ENCODE measurements around the gene LPAR6. TPM values are rescaled to one million over a fixed set of nuclear protein-coding genes. Genes with fewer than 3 reads are reported as not detected.
"Not testable (repeated sequence)": the region's sequence is repeated elsewhere in the genome, so short reads cannot be mapped to it uniquely, and the experiment has no call there.

Gene LPAR6
- total RNA-seq, 4 donors from 2014 or later: 2.2 to 34.6 (median 15.9) TPM

- Histone ChIP-seq H3K9me3 (no peaks in the 10 kb centered on the region), H3K27ac (no peak overlapping the region), H3K4me1 (peaks cover 0 to 17% (median 2%) of the 10 kb centered on the region in 4 donors), H3K4me3 (no peak overlapping the region), H3K27me3 (no peaks in the 10 kb centered on the region), H3K36me3 (no peaks in the 10 kb centered on the region)
- in situ Hi-C loops (cut with MboI; ENCODE audit: low pct_ligation_motif_present in 1 of 4, low pct_unique_long_range_greater_than_20kb in 1 of 4, low sequenced_read_pairs in 3 of 4) (no loop called here), intact Hi-C loops (cut with DNase I; ENCODE audit: low total_unique reads) (no loop called here)
- TF ChIP-seq CTCF (IDR thresholded peaks at IDR 0.05) (no peak), EP300 (IDR thresholded peaks at IDR 0.05; ENCODE audit: low read depth) (no peak), POLR2A (IDR thresholded peaks at IDR 0.05) (no peak), POLR2AphosphoS5 (IDR thresholded peaks at IDR 0.05) (no peak)
- DNase-seq: no peak
- WGBS, 2 donors (ENCODE audit: low coverage in 1 of 2): 90% methylated on average over 2 to 3 of the region's 3 CpGs
Measured at GRCh38 chr13:48429036-48429435, 16.1 kb upstream of the LPAR6 start.

- H3K4me3 ChIP-seq, H3K27ac ChIP-seq, DNase-seq: not testable (repeated sequence)
Measured at GRCh38 chr13:48426755-48427298, 13.9 kb upstream of the LPAR6 start.

GRCh38 chr13:48426052-48426451 is 13.1 kb upstream of the LPAR6 start:
- intact Hi-C loops (cut with DNase I; ENCODE audit: low total_unique reads) (no loop called here), in situ Hi-C loops (cut with MboI; ENCODE audit: low pct_ligation_motif_present in 1 of 4, low pct_unique_long_range_greater_than_20kb in 1 of 4, low sequenced_read_pairs in 3 of 4) (no loop called here)
- H3K4me3 ChIP-seq: no peak overlapping the region
- DNase-seq: no peak
- H3K4me1 ChIP-seq: no peaks in the 10 kb centered on the region
- TF ChIP-seq POLR2A (IDR thresholded peaks at IDR 0.05): no peak
- no peak for TF ChIP-seq EP300 (IDR thresholded peaks at IDR 0.05; ENCODE audit: low read depth)
- no peak for TF ChIP-seq CTCF (IDR thresholded peaks at IDR 0.05)
- no peak for TF ChIP-seq POLR2AphosphoS5 (IDR thresholded peaks at IDR 0.05)
- H3K36me3 ChIP-seq: no peaks in the 10 kb centered on the region
- H3K27me3 ChIP-seq: no peaks in the 10 kb centered on the region
- peaks cover 0 to under 1% of the 10 kb centered on the region in 2 donors for H3K9me3 ChIP-seq
- no peak overlapping the region for H3K27ac ChIP-seq

More at GRCh38 chr13:48426755-48427298, 13.9 kb upstream of the LPAR6 start:
- in situ Hi-C loops (cut with MboI; ENCODE audit: low pct_ligation_motif_present in 1 of 4, low pct_unique_long_range_greater_than_20kb in 1 of 4, low sequenced_read_pairs in 3 of 4); H3K9me3 ChIP-seq; H3K36me3 ChIP-seq; H3K27me3 ChIP-seq; H3K4me1 ChIP-seq; intact Hi-C loops (cut with DNase I; ENCODE audit: low total_unique reads): not testable (repeated sequence)
- 72 to 87% methylated on average over 4 to 9 of the region's 9 CpGs for WGBS, 2 donors (ENCODE audit: low coverage in 1 of 2)

GRCh38 chr13:48424212-48424611 is 11.3 kb upstream of the LPAR6 start:
- intact Hi-C loops (cut with DNase I; ENCODE audit: low total_unique reads) (no loop called here), in situ Hi-C loops (cut with MboI; ENCODE audit: low pct_ligation_motif_present in 1 of 4, low pct_unique_long_range_greater_than_20kb in 1 of 4, low sequenced_read_pairs in 3 of 4) (no loop called here)
- H3K9me3 ChIP-seq: peaks cover 0 to 4% of the 10 kb centered on the region in 2 donors
- no peak overlapping the region for H3K27ac ChIP-seq
- H3K27me3 ChIP-seq: no peaks in the 10 kb centered on the region
- no peaks in the 10 kb centered on the region for H3K4me1 ChIP-seq
- WGBS, 2 donors (ENCODE audit: low coverage in 1 of 2): 82 to 93% methylated on average over 3 of the region's 3 CpGs
- H3K36me3 ChIP-seq: no peaks in the 10 kb centered on the region
- no peak for TF ChIP-seq CTCF (IDR thresholded peaks at IDR 0.05)
- TF ChIP-seq POLR2AphosphoS5 (IDR thresholded peaks at IDR 0.05): no peak
- TF ChIP-seq EP300 (IDR thresholded peaks at IDR 0.05; ENCODE audit: low read depth): no peak
- no peak for TF ChIP-seq POLR2A (IDR thresholded peaks at IDR 0.05)
- no peak overlapping the region for H3K4me3 ChIP-seq
- DNase-seq: no peak

GRCh38 chr13:48422003-48422402 is 9.1 kb upstream of the LPAR6 start:
- H3K27me3 ChIP-seq; DNase-seq; H3K27ac ChIP-seq; H3K9me3 ChIP-seq; H3K4me3 ChIP-seq; intact Hi-C loops (cut with DNase I; ENCODE audit: low total_unique reads); H3K36me3 ChIP-seq; in situ Hi-C loops (cut with MboI; ENCODE audit: low pct_ligation_motif_present in 1 of 4, low pct_unique_long_range_greater_than_20kb in 1 of 4, low sequenced_read_pairs in 3 of 4); H3K4me1 ChIP-seq: not testable (repeated sequence)
- WGBS, 2 donors (ENCODE audit: low coverage in 1 of 2): 95% methylated on average over 5 of the region's 5 CpGs

Data from transverse colon (tissue), 4 donors.